A549 (cell line): ENCODE data around the gene SKIC2. TPM values are rescaled to one million over a fixed set of nuclear protein-coding genes. Genes with fewer than 3 reads are reported as not detected.
A peak's percentile ranks its signal among the peaks of the same experiment; 100 is the strongest.

Experiments
- ATAC-seq, 2 experiments: fragments of 200-7000 bp in 1 of 2; fragments of >200 bp in 1 of 2; cut with Nextera tagmentation in 1 of 2; cut with Tn5 transposase in 1 of 2; 3 replicates each; pipeline versions ENCODE4 v1.8.0 to v1.9.1; 2018 to 2020; ENCODE audit warnings: mild to moderate bottlenecking in 1 of 2, moderate library complexity in 1 of 2
- CTCF ChIA-PET: fragments of 300-600 bp; sonication (Branson Sonifier 250); formaldehyde crosslinking; extraction: SDS; loops from one replicate; lab custom pipeline; 2021; ENCODE audit warnings: antibody characterized with exemption, inconsistent platforms; lab: Yijun Ruan, JAX
- POLR2A ChIA-PET: fragments of 350-600 bp; formaldehyde crosslinking; extraction: SDS; loops from one replicate; lab custom pipeline; 2021; ENCODE audit warnings: antibody characterized with exemption, inconsistent platforms; lab: Yijun Ruan, JAX
- DNase-seq, 2 experiments: peaks; one replicate each; pipeline versions ENCODE4 v3.0.0 to v3.0.0-alpha.2; 2011 to 2016; ENCODE audit warnings: low read depth in 1 of 2, low spot score in 1 of 2
- FAIRE-seq: peaks from 2 replicates; lab custom pipeline; 2011; peaks lifted over from hg19 to GRCh38; lab: Jason Lieb, UNC
- H3K27ac ChIP-seq, 2 experiments: fragments of >200 bp; sonication (Bioruptor Twin); formaldehyde crosslinking; 3 replicates each; pipeline ENCODE4 v1.5.1; 2016 to 2017
- H3K4me1 ChIP-seq: fragments of >200 bp; sonication (Bioruptor Twin); formaldehyde crosslinking; 3 replicates; pipeline ENCODE4 v1.6.1; 2016
- H3K4me2 ChIP-seq: fragments of >200 bp; sonication (Bioruptor Twin); formaldehyde crosslinking; 3 replicates; pipeline ENCODE4 v1.6.1; 2016
- H3K4me3 ChIP-seq: fragments of >200 bp; sonication (Bioruptor Twin); formaldehyde crosslinking; 3 replicates; pipeline ENCODE4 v1.5.1; 2016
- H3K9me3 ChIP-seq: fragments of >200 bp; sonication (Bioruptor Twin); formaldehyde crosslinking; 3 replicates; pipeline ENCODE4 v1.6.1; 2016
- CBX8 ChIP-seq: fragments of 200-600 bp; sonication (generic); IDR thresholded peaks from 2 replicates; pipeline ENCODE4 v1.6.1; 2016
- CEBPB ChIP-seq, 2 experiments: fragments of >200 bp in 1 of 2; sonication (Bioruptor Twin) in 1 of 2; formaldehyde crosslinking in 1 of 2; IDR thresholded peaks; 2 replicates each; pipeline ENCODE4 v1.6.1; 2012 to 2016
- FOSL2 ChIP-seq, 2 experiments: fragments of 450-650 bp in 1 of 2; fragments of >200 bp in 1 of 2; sonication (Bioruptor Twin) in 1 of 2; formaldehyde crosslinking; IDR thresholded peaks; 2 replicates each; pipeline versions ENCODE4 v1.5.0 to v1.6.1; 2016 to 2020; ENCODE audit warnings: mild to moderate bottlenecking in 1 of 2, moderate library complexity in 1 of 2
- HOXA7 ChIP-seq: fragments of 250-450 bp; sonication (Bioruptor Pico); IDR thresholded peaks from 2 replicates; pipeline ENCODE4 v1.5.0; 2020; ENCODE audit warnings: mild to moderate bottlenecking, moderate library complexity
- HOXB5 ChIP-seq: fragments of 250-450 bp; sonication (Bioruptor Pico); IDR thresholded peaks from 2 replicates; pipeline ENCODE4 v1.5.0; 2020; ENCODE audit warnings: mild to moderate bottlenecking, moderate library complexity
- JUNB ChIP-seq: fragments of >200 bp; sonication (Bioruptor Twin); formaldehyde crosslinking; IDR thresholded peaks from 2 replicates; pipeline ENCODE4 v1.6.1; 2016
- KDM5A ChIP-seq: fragments of 200-600 bp; sonication (generic); IDR thresholded peaks from 2 replicates; pipeline ENCODE4 v1.6.1; 2016; ENCODE audit warnings: antibody characterized with exemption, mild to moderate bottlenecking
- MAFK ChIP-seq: fragments of 450-650 bp; IDR thresholded peaks from 2 replicates; pipeline ENCODE4 v1.6.1; 2014; ENCODE audit not compliant: partially characterized antibody
- MAZ ChIP-seq: fragments of 150-350 bp; IDR thresholded peaks from 2 replicates; pipeline ENCODE4 v1.6.1; 2014; ENCODE audit warnings: antibody characterized with exemption, low read depth, low read length, borderline replicate concordance
- MYC ChIP-seq: IDR thresholded peaks from 2 replicates; pipeline ENCODE4 v1.6.1; 2012; ENCODE audit warnings: mild to moderate bottlenecking, inconsistent platforms, low read length, improper control_type of control experiment, borderline replicate concordance
- POLR2AphosphoS2 ChIP-seq: conservative IDR thresholded peaks from 2 replicates; pipeline ENCODE4 v1.6.1; 2012; ENCODE audit warnings: low read length, improper control_type of control experiment, inconsistent platforms
- RAD21 ChIP-seq, 2 experiments: fragments of >200 bp in 1 of 2; sonication (Bioruptor Twin) in 1 of 2; formaldehyde crosslinking in 1 of 2; IDR thresholded peaks in 1 of 2; conservative IDR thresholded peaks in 1 of 2; 2 replicates in 1 of 2; 3 replicates in 1 of 2; pipeline ENCODE4 v1.6.1; 2012 to 2018; ENCODE audit warnings: inconsistent platforms in 1 of 2
- RNF2 ChIP-seq: fragments of 200-600 bp; sonication (generic); IDR thresholded peaks from 2 replicates; pipeline ENCODE4 v1.6.1; 2016; ENCODE audit warnings: low read depth, mild to moderate bottlenecking, antibody characterized with exemption, moderate library complexity, borderline replicate concordance
- SMC3 ChIP-seq: fragments of >200 bp; sonication (Bioruptor Twin); formaldehyde crosslinking; IDR thresholded peaks from 3 replicates; pipeline ENCODE4 v1.6.1; 2018; ENCODE audit warnings: inconsistent platforms
- ZC3H11A ChIP-seq: fragments of 450-650 bp; IDR thresholded peaks from 2 replicates; pipeline ENCODE4 v1.6.1; 2014; ENCODE audit warnings: antibody characterized with exemption, mild to moderate bottlenecking
- ZNF302 ChIP-seq: fragments of 250-450 bp; sonication (Bioruptor Pico); IDR thresholded peaks from 2 replicates; pipeline ENCODE4 v1.9.0; 2021; ENCODE audit warnings: inconsistent platforms, mild to moderate bottlenecking, moderate library complexity
- ZSCAN20 ChIP-seq: fragments of 250-450 bp; sonication (Bioruptor Pico); IDR thresholded peaks from 2 replicates; pipeline ENCODE4 v1.8.0; 2022; ENCODE audit warnings: mild to moderate bottlenecking, moderate library complexity
- WGBS: methylation state at CpG from one replicate; pipeline ENCODE4 v1.1.6; 2017; ENCODE audit errors: missing lambda C conversion rate; 5-methylcytosine and 5-hydroxymethylcytosine counted together
- polyA plus RNA-seq, 4 experiments: library from polyadenylated mRNA; depleted of rRNA in 3 of 4; stranded (reverse); fragments of >200 nt; fragmentation: RNase III in 1 of 4; extraction: RNeasy Plus Mini Kit Qiagen cat#74134 plus additional on column Dnase treatment in 1 of 4; gene quantifications; 2 replicates in 3 of 4; 3 replicates in 1 of 4; pipeline ENCODE4 v1.2.3, GENCODE V29; 2011 to 2017
- TF ChIP-seq, protein P1 (sequence below): fragments of >200 bp; sonication (Bioruptor Twin); formaldehyde crosslinking; IDR thresholded peaks from 3 replicates; pipeline ENCODE4 v1.5.1; 2016
- TF ChIP-seq, protein P2 (sequence below): fragments of 200-600 bp; sonication (generic); IDR thresholded peaks from 2 replicates; pipeline ENCODE4 v1.6.1; 2016; ENCODE audit warnings: antibody characterized with exemption, mild to moderate bottlenecking, moderate library complexity
- TF ChIP-seq, protein P3 (sequence below): fragments of >200 bp; sonication (Bioruptor Twin); formaldehyde crosslinking; IDR thresholded peaks from 2 replicates; pipeline ENCODE4 v1.6.1; 2016
- TF ChIP-seq, protein P4 (sequence below): IDR thresholded peaks from 2 replicates; pipeline ENCODE4 v1.6.1; 2012

SKIC2 gene
- polyA plus RNA-seq, 2 of the 4 experiments (the other 2 are of a cell fraction), result 20.8 to 37.5 TPM

DNA sequence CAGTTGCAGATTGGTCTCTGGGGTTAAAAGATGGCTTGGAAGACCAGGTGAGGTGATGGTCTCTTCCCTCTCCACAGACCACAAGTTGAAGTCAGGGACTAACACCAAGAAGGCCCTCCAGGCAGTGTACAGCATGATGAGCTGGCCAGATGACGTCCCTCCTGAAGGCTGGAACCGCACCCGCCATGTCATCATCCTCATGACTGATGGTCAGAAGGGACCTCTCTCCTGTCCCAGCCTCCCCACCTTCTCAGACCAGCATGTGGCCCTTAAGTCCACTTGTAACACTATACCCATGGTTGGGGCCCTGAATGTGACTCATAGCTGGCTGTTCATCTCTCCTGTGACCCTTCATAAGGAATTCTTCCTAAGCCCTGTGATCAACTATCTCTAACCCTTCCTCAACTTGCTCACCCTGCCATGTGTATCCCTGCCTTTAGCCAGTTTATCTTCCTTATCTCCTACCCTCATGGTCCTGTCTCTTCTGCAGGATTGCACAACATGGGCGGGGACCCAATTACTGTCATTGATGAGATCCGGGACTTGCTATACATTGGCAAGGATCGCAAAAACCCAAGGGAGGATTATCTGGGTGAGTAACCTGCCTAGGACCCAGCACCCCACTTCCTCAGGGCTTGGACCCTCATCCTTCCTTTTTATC lies 10.1 kb upstream of the SKIC2 start:
- no peak overlapping the region for H3K4me2 ChIP-seq
- no peak for DNase-seq

DNA sequence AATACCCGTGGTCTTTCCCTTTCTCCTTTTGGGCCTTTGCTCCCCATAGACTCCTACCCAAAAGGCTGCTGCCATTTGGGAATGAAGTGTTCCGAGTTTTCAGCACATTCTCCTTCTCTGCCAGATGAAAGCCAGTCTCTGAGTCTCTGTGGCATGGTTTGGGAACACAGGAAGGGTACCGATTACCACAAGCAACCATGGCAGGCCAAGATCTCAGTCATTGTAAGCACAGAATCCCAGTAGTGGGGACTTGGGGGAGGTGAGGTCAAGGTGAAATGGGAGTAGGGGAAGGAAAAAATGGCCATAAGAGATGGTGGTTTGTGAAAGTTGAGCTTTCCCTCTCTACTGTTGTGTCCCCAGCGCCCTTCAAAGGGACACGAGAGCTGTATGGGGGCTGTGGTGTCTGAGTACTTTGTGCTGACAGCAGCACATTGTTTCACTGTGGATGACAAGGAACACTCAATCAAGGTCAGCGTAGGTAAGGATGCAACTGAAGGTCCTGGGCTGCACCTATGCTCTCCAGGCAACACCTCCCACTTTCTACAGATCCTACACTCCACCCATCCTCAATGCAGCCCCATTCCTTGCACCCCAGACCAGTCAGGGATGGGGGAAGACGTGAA lies 8.9 kb upstream of the SKIC2 start:
- FAIRE-seq (no peak), ATAC-seq (no peak), DNase-seq (no peak)
- CTCF ChIA-PET, result interaction anchor here (2.0 to 3.9 kb wide), 3 partner anchors 27 to 58 kb away, joined by 5 to 26 read pairs (median 24); partner anchors contain the start of gene ZBTB12
- peaks cover 13% of the 10 kb centered on the region for H3K4me1 ChIP-seq
- H3K4me3 ChIP-seq, result no peak overlapping the region
- POLR2A ChIA-PET, result no interaction called here
- TF ChIP-seq HOXA7 (CRISPR knock-in tag) (no peak), MAFK (peak; percentile 71)
- H3K9me3 ChIP-seq, result no peaks in the 10 kb centered on the region
- WGBS, result 92% methylated on average over 7 of the region's 7 CpGs
- H3K4me2 ChIP-seq, result no peak overlapping the region
- no peak overlapping the region for H3K27ac ChIP-seq

More for the DNA sequence above, 10.1 kb upstream of the SKIC2 start:
- POLR2A ChIA-PET, result no interaction called here
- Histone ChIP-seq H3K4me3 (no peak overlapping the region), H3K4me1 (peaks cover 17% of the 10 kb centered on the region), H3K27ac (no peak overlapping the region), H3K9me3 (no peaks in the 10 kb centered on the region)
- TF ChIP-seq HOXB5 (CRISPR knock-in tag), result no peak
- 0 out of 4 replicates have a peak, but pooled peaks of 1 of the 2 experiments have one; percentile 17 for TF ChIP-seq CEBPB (IDR thresholded peaks at IDR 0.05)
- 86% methylated on average over 6 of the region's 6 CpGs for WGBS
- CTCF ChIA-PET, result no interaction called here
- ATAC-seq, result no peak
- FAIRE-seq, result no peak

DNA sequence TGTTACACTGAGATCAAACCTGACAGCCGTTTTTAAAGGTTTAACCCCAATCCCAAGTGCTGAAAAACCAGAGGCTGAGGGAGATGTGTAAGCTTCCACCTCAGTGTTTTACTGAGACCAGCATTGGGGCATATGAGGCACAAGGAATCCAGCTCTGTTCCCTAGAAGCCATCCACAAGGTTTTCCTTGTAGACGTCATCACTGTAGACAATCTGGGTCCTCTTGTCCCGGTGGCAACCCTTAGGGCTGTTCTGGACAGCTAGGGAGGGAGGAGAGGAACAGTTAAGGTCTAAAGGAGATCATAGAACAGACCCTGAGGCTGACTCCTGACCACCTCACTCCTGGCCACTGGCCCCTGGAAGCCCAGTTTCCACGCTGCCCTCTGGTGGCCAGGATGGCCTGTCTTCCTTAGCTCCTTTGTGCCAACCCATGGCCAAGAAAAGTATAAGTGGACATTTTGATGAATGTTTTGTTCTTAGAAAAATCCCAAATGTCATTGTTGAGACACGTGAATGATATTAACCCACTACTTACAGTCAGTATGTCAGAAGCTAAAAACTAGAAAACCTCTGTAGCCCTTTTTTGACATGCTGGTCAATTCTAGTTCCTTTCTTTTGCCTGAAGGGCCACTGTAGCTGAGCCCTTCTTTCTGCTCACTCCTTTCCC lies 6.7 kb upstream of the SKIC2 start:
- DNase-seq (peak; percentile 43 to 68), ATAC-seq (peak; percentile 83 to 92), FAIRE-seq (no peak)
- no peak overlapping the region for H3K4me2 ChIP-seq
- H3K27ac ChIP-seq, result no peak overlapping the region
- peak; percentile 78 for TF ChIP-seq SMC3
- TF ChIP-seq POLR2AphosphoS2, result no peak
- TF ChIP-seq MYC, result no peak
- TF ChIP-seq, protein P1, sequence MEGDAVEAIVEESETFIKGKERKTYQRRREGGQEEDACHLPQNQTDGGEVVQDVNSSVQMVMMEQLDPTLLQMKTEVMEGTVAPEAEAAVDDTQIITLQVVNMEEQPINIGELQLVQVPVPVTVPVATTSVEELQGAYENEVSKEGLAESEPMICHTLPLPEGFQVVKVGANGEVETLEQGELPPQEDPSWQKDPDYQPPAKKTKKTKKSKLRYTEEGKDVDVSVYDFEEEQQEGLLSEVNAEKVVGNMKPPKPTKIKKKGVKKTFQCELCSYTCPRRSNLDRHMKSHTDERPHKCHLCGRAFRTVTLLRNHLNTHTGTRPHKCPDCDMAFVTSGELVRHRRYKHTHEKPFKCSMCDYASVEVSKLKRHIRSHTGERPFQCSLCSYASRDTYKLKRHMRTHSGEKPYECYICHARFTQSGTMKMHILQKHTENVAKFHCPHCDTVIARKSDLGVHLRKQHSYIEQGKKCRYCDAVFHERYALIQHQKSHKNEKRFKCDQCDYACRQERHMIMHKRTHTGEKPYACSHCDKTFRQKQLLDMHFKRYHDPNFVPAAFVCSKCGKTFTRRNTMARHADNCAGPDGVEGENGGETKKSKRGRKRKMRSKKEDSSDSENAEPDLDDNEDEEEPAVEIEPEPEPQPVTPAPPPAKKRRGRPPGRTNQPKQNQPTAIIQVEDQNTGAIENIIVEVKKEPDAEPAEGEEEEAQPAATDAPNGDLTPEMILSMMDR, result peak; percentile 71
- TF ChIP-seq RAD21 (conservative IDR thresholded peaks at IDR 0.05 in 1 of 2, IDR thresholded peaks at IDR 0.05 in 1 of 2), result peak; percentile 64 to 66
- no peak for TF ChIP-seq CBX8
- 29% methylated on average over 5 of the region's 5 CpGs for WGBS
- ChIA-PET CTCF (interaction anchor here (0.6 to 3.9 kb wide), 39 partner anchors 9 to 406 kb away, joined by 3 to 26 read pairs (median 5); partner anchors contain the start of genes ATP6V1G2, DXO, EHMT2 and LY6G5B), POLR2A (interaction anchor here (0.9 to 1.7 kb wide), 5 partner anchors 12 to 76 kb away, joined by 3 to 6 read pairs (median 4); partner anchors contain the start of genes DXO and ZBTB12)
- H3K9me3 ChIP-seq, result no peaks in the 10 kb centered on the region
- H3K4me1 ChIP-seq, result no peaks in the 10 kb centered on the region; the same call in 2 of the 3 replicates
- H3K4me3 ChIP-seq, result no peak overlapping the region

DNA sequence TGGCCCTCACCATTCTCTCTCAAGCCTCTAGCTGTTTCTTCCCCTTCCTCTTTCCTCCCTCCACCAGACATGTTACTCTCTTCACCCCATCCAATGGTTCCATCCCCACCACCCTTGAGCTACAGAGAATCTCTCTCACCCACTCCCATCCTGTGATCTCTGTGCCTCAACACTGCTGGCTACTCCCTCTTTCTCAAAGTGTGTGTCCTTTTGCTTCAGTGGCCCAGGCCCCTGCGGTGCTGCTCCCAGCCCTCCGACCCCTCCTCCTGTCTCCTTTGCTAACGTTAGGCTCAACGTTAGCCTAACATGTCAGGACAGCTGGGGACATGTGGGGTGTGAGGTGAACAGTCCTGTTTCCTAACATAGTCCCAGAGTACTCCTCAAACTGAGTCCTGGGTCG lies 6.1 kb upstream of the SKIC2 start:
- Histone ChIP-seq H3K27ac (no peak overlapping the region), H3K4me2 (no peak overlapping the region), H3K4me3 (no peak overlapping the region), H3K4me1 (peaks cover 6% of the 10 kb centered on the region; the same call in 1 of the 3 replicates), H3K9me3 (no peaks in the 10 kb centered on the region)
- no peak for DNase-seq
- POLR2A ChIA-PET, result interaction anchor here (1.0 to 1.7 kb wide), 4 partner anchors 13 to 77 kb away, joined by 3 to 6 read pairs (median 4); partner anchors contain the start of gene DXO
- CTCF ChIA-PET, result interaction anchor here (0.6 to 3.9 kb wide), 30 partner anchors 9 to 326 kb away, joined by 3 to 26 read pairs (median 6); partner anchors contain the start of genes DXO, EHMT2, LY6G5B and ZBTB12
- 75% methylated on average over 5 of the region's 5 CpGs for WGBS
- no peak for FAIRE-seq
- ATAC-seq, result peak in 1 of 2 experiments; percentile 11; a peak in 2 of 6 replicates
- TF ChIP-seq FOSL2 (IDR thresholded peaks at IDR 0.05), result no peak
- no peak for TF ChIP-seq FOSL2 (CRISPR knock-in tag; IDR thresholded peaks at IDR 0.05)
- TF ChIP-seq HOXB5 (CRISPR knock-in tag), result no peak
- no peak for TF ChIP-seq JUNB
- no peak for TF ChIP-seq ZC3H11A
- TF ChIP-seq, protein P2, sequence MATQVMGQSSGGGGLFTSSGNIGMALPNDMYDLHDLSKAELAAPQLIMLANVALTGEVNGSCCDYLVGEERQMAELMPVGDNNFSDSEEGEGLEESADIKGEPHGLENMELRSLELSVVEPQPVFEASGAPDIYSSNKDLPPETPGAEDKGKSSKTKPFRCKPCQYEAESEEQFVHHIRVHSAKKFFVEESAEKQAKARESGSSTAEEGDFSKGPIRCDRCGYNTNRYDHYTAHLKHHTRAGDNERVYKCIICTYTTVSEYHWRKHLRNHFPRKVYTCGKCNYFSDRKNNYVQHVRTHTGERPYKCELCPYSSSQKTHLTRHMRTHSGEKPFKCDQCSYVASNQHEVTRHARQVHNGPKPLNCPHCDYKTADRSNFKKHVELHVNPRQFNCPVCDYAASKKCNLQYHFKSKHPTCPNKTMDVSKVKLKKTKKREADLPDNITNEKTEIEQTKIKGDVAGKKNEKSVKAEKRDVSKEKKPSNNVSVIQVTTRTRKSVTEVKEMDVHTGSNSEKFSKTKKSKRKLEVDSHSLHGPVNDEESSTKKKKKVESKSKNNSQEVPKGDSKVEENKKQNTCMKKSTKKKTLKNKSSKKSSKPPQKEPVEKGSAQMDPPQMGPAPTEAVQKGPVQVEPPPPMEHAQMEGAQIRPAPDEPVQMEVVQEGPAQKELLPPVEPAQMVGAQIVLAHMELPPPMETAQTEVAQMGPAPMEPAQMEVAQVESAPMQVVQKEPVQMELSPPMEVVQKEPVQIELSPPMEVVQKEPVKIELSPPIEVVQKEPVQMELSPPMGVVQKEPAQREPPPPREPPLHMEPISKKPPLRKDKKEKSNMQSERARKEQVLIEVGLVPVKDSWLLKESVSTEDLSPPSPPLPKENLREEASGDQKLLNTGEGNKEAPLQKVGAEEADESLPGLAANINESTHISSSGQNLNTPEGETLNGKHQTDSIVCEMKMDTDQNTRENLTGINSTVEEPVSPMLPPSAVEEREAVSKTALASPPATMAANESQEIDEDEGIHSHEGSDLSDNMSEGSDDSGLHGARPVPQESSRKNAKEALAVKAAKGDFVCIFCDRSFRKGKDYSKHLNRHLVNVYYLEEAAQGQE, result no peak
- no peak for TF ChIP-seq KDM5A
- TF ChIP-seq CEBPB (IDR thresholded peaks at IDR 0.05), result no peak
- TF ChIP-seq ZSCAN20 (CRISPR knock-in tag), result no peak
- TF ChIP-seq ZNF302 (CRISPR knock-in tag), result no peak
- no peak for TF ChIP-seq MAZ
- TF ChIP-seq, protein P3, sequence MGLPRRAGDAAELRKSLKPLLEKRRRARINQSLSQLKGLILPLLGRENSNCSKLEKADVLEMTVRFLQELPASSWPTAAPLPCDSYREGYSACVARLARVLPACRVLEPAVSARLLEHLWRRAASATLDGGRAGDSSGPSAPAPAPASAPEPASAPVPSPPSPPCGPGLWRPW, result no peak
- TF ChIP-seq, protein P4, sequence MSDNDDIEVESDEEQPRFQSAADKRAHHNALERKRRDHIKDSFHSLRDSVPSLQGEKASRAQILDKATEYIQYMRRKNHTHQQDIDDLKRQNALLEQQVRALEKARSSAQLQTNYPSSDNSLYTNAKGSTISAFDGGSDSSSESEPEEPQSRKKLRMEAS, result no peak
- TF ChIP-seq RNF2, result no peak
